Thyroid gland (tissue), 4 donors: Measurements from ENCODE around the gene NOS1AP. TPM values are rescaled to one million over a fixed set of nuclear protein-coding genes. Genes with fewer than 3 reads are reported as not detected.

Experiments
- DNase-seq, 2 donors: peaks; one replicate each; pipeline ENCODE4 v3.0.0-alpha.2; 2019
- H3K27ac ChIP-seq, 3 donors: fragments of 200-600 bp; sonication (generic); 1 replicate in 2 of 3; 2 replicates in 1 of 3; pipeline ENCODE4 v1.5.1; 2016 to 2019; ENCODE audit warnings: mild to moderate bottlenecking in 1 of 3, moderate library complexity in 1 of 3
- H3K27me3 ChIP-seq: fragments of 200-600 bp; sonication (generic); one replicate; pipeline ENCODE4 v1.5.1; 2019
- H3K36me3 ChIP-seq, 2 donors: fragments of 200-600 bp; sonication (generic); one replicate each; pipeline ENCODE4 v1.5.1; 2016 to 2019
- H3K4me1 ChIP-seq, 2 donors: fragments of 200-600 bp; sonication (generic); one replicate each; pipeline ENCODE4 v1.5.1; 2017 to 2019
- H3K4me3 ChIP-seq, 3 donors: fragments of 200-600 bp; sonication (generic); replicated peaks in 1 of 3; 1 replicate in 2 of 3; 2 replicates in 1 of 3; pipeline ENCODE4 v1.5.1; 2016; ENCODE audit warnings: mild to moderate bottlenecking in 1 of 3
- H3K9me3 ChIP-seq: fragments of 200-600 bp; sonication (generic); one replicate; pipeline ENCODE4 v1.5.1; 2017
- POLR2A ChIP-seq, 2 donors: fragments of 450-650 bp; IDR thresholded peaks; one replicate each; pipeline ENCODE4 v1.6.1; 2017; ENCODE audit warnings: antibody characterized with exemption in 2 of 2, mild to moderate bottlenecking in 2 of 2, moderate library complexity in 1 of 2
- WGBS, 2 donors: methylation state at CpG; one replicate each; pipeline ENCODE4 v1.1.5; 2017; 5-methylcytosine and 5-hydroxymethylcytosine counted together
- intact Hi-C: fragments of 100-400 bp; cut with DNase I; formaldehyde crosslinking; loops from one replicate; pipeline ENCODE4 v1.15.1; 2023
- total RNA-seq, 4 donors: library from RNA; depleted of rRNA; stranded (reverse); fragments of >200 nt; gene quantifications; one replicate each; pipeline ENCODE4 v1.2.3, GENCODE V29; 2016
- TF ChIP-seq, protein P1 (sequence below), 6 experiments: fragments of 200-600 bp in 3 of 6; fragments of 450-650 bp in 3 of 6; sonication (generic) in 3 of 6; IDR thresholded peaks; one replicate each; pipeline ENCODE4 v1.5.1; 2016 to 2019; ENCODE audit warnings: antibody characterized with exemption in 6 of 6, mild to moderate bottlenecking in 2 of 6, inconsistent platforms in 1 of 6, moderate library complexity in 1 of 6

NOS1AP gene
- total RNA-seq, 4 donors from 2014 or later, result 0.40 to 2.2 (median 0.54) TPM

DNA sequence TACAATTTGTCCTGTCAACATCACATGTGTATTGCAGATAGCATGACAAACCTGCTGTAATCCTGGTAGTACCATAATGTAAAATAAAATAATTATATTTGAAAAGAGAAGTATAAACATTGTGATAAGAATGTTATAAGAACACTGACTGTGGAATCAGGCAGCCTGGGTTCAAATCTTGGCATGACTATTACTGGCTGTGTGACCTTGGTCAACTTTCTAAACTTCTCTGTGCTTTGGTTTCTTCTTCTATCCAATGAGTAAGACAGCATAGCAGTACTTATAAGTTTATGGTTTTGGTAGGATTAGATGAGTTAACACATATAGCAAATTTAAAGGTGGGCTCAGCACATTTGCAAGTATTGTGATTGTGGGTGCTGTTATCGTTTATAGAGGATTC is 147.1 kb downstream of the NOS1AP start:
- Histone ChIP-seq H3K36me3 (no peaks in the 10 kb centered on the region), H3K4me1 (peaks cover 16 to 21% of the 10 kb centered on the region in 2 donors), H3K9me3 (no peaks in the 10 kb centered on the region), H3K4me3 (no peak overlapping the region), H3K27ac (no peak overlapping the region), H3K27me3 (no peaks in the 10 kb centered on the region)
- intact Hi-C loops, result no loop called here
- TF ChIP-seq, protein P1, sequence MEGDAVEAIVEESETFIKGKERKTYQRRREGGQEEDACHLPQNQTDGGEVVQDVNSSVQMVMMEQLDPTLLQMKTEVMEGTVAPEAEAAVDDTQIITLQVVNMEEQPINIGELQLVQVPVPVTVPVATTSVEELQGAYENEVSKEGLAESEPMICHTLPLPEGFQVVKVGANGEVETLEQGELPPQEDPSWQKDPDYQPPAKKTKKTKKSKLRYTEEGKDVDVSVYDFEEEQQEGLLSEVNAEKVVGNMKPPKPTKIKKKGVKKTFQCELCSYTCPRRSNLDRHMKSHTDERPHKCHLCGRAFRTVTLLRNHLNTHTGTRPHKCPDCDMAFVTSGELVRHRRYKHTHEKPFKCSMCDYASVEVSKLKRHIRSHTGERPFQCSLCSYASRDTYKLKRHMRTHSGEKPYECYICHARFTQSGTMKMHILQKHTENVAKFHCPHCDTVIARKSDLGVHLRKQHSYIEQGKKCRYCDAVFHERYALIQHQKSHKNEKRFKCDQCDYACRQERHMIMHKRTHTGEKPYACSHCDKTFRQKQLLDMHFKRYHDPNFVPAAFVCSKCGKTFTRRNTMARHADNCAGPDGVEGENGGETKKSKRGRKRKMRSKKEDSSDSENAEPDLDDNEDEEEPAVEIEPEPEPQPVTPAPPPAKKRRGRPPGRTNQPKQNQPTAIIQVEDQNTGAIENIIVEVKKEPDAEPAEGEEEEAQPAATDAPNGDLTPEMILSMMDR (IDR thresholded peaks at IDR 0.05), result no peak
- no peak for TF ChIP-seq POLR2A (IDR thresholded peaks at IDR 0.05)
- DNase-seq, result no peak
- WGBS, 2 donors, result 100% methylated on average over 1 of the region's 1 CpG

DNA sequence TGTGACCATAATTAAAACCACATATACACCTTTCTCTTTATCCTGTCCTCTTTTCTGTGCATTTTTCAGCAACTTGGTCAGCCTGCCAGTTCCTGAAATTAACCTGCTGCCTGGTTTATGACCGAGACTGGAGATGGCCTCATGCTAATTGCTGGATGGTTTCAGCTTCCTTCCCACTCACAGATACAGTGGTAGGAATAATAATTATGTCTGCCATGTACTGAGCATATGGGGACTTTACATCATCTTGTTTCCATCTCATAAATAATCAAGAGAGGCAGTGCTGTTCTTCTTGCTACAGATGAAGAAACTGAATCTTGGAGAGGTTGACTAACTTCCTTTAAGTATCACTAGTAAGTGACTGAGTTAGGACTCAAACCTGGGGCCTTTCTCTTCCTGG is 148.2 kb downstream of the NOS1AP start:
- Histone ChIP-seq H3K27ac (no peak overlapping the region), H3K4me1 (peaks cover 16 to 21% of the 10 kb centered on the region in 2 donors), H3K9me3 (no peaks in the 10 kb centered on the region), H3K36me3 (no peaks in the 10 kb centered on the region), H3K27me3 (no peaks in the 10 kb centered on the region), H3K4me3 (no peak overlapping the region)
- DNase-seq, result no peak
- TF ChIP-seq POLR2A (IDR thresholded peaks at IDR 0.05), result no peak
- TF ChIP-seq, protein P1 (IDR thresholded peaks at IDR 0.05), result no peak
- WGBS, 2 donors, result 94 to 96% methylated on average over 1 of the region's 1 CpG
- intact Hi-C loops, result no loop called here

DNA sequence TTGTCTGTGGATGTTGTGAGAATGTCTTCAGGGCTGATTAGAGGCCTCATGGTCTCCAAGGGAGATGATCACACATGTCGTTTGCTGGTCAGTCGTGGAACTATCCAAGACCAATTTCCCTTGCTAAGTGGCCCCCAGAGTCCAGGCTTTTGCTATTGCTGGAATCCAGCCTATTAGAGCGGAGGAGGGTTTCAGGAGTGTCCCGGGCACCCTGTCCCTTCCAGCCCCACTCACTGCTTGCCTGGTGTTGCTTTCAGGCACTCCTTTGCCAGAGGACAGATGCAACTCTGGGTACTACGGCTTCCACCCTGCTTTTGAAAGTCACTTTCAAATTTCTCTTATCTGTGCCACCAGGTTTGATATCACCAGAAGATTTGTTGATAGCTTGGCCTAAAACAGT is 149.1 kb downstream of the NOS1AP start:
- WGBS, 2 donors, result 51 to 55% methylated on average over 5 of the region's 5 CpGs
- H3K27ac ChIP-seq, result peak overlapping the region in 1 of 3 donors; percentile 16

DNA sequence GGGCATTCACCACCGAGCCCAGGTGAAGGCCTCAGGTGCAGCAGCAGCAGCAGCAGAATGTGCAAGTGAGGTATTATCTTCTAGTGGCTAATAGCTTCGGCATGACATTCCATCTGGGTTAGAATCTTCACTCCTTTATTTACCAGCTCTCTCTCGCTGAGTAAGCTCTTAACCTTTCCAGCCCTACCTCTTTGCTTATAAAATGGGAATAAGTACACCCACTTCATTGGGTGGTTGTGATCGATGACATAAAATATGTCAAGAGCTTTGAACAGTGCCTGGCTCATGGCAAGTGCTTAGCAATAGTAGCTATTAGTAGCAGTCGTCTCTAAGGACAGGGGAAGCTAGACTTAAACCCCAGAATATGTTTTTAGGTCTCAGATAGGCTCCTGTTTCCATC is 149.5 kb downstream of the NOS1AP start:
- Histone ChIP-seq H3K9me3 (no peaks in the 10 kb centered on the region), H3K27ac (peak overlapping the region in 1 of 3 donors; percentile 16), H3K36me3 (no peaks in the 10 kb centered on the region), H3K27me3 (no peaks in the 10 kb centered on the region), H3K4me3 (no peak overlapping the region), H3K4me1 (peaks cover 10 to 14% of the 10 kb centered on the region in 2 donors)
- intact Hi-C loops, result no loop called here
- DNase-seq, result no peak
- WGBS, 2 donors, result 35 to 48% methylated on average over 5 of the region's 5 CpGs
- TF ChIP-seq, protein P1 (IDR thresholded peaks at IDR 0.05), result no peak
- TF ChIP-seq POLR2A (IDR thresholded peaks at IDR 0.05), result no peak

More for the DNA sequence above, 149.1 kb downstream of the NOS1AP start:
- no peaks in the 10 kb centered on the region for H3K27me3 ChIP-seq
- H3K9me3 ChIP-seq, result no peaks in the 10 kb centered on the region
- no peak for DNase-seq
- peaks cover 10 to 16% of the 10 kb centered on the region in 2 donors for H3K4me1 ChIP-seq
- intact Hi-C loops, result no loop called here
- H3K4me3 ChIP-seq, result no peak overlapping the region
- TF ChIP-seq, protein P1 (IDR thresholded peaks at IDR 0.05), result no peak
- TF ChIP-seq POLR2A (IDR thresholded peaks at IDR 0.05), result no peak
- no peaks in the 10 kb centered on the region for H3K36me3 ChIP-seq

DNA sequence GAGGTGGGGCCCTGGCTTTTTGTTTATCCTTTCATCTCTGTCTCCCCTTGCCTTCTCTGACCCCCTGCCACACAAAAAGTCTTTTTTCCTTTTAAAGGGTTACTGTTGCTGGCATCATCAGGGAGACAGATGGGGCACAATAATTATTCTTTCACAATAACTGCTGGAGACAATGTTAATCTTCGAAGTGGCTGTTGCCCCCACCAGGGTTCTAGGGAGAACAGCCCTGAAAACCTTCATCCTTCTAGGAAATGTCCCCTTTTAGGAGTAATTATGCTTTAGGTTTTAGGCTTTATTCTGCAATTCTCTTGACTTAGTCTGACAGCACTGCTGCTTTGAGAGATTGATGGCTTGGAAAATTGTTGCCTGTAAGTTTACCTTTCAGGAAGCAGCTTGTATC is 150.0 kb downstream of the NOS1AP start:
- H3K27ac ChIP-seq, result peak overlapping the region in 1 of 3 donors; percentile 16
- no peak overlapping the region for H3K4me3 ChIP-seq
- H3K9me3 ChIP-seq, result no peaks in the 10 kb centered on the region
- TF ChIP-seq POLR2A (IDR thresholded peaks at IDR 0.05), result no peak
- TF ChIP-seq, protein P1 (IDR thresholded peaks at IDR 0.05), result no peak
- intact Hi-C loops, result no loop called here
- DNase-seq, result no peak
- peaks cover 10 to 14% of the 10 kb centered on the region in 2 donors for H3K4me1 ChIP-seq
- no peaks in the 10 kb centered on the region for H3K27me3 ChIP-seq
- 72 to 97% methylated on average over 1 of the region's 1 CpG for WGBS, 2 donors
- no peaks in the 10 kb centered on the region for H3K36me3 ChIP-seq
